IMR-90 (cell line): ENCODE measurements around the gene PDE11A. TPM values are rescaled to one million over a fixed set of nuclear protein-coding genes. Genes with fewer than 3 reads are reported as not detected.

Experiments used
- ATAC-seq: fragments of 200-7000 bp; cut with Tn5 transposase; 2 replicates; pipeline ENCODE4 v1.9.1; 2020; ENCODE audit warnings: low read depth, mild to moderate bottlenecking, moderate library complexity
- BruUV-seq: library from RNA; stranded (reverse); fragments of 400-500 nt; replicated peaks from 2 replicates; lab custom pipeline; 2021; lab: Mats Ljungman, UMichigan
- CTCF ChIA-PET: fragments of 300-600 bp; formaldehyde crosslinking; extraction: SDS; loops from one replicate; lab custom pipeline; 2021; ENCODE audit warnings: antibody characterized with exemption; lab: Yijun Ruan, JAX
- POLR2A ChIA-PET: fragments of 300-600 bp; sonication (Branson Sonifier 250); formaldehyde crosslinking; loops from one replicate; lab custom pipeline; 2022; ENCODE audit warnings: antibody characterized with exemption; ENCODE audit not compliant: unreplicated experiment; lab: Charles Lee
- DNase-seq: peaks from one replicate; pipeline ENCODE4 v3.0.0; 2013
- H2AFZ ChIP-seq: replicated peaks from 2 replicates; pipeline ENCODE3; 2013; ENCODE audit warnings: low read length, mild to moderate bottlenecking; ENCODE audit not compliant: poor library complexity
- H2AK5ac ChIP-seq: 2 replicates; pipeline ENCODE4 v1.6.1; 2013; ENCODE audit warnings: low read depth, low read length, inconsistent platforms
- H2AK9ac ChIP-seq: replicated peaks from 2 replicates; pipeline ENCODE3; 2013; ENCODE audit warnings: mild to moderate bottlenecking, low read depth, low read length, moderate library complexity; ENCODE audit not compliant: poor library complexity
- H2BK120ac ChIP-seq: 2 replicates; pipeline ENCODE4 v1.6.1; 2013; ENCODE audit warnings: low read depth, low read length, inconsistent platforms
- H2BK15ac ChIP-seq: 3 replicates; pipeline ENCODE4 v1.6.1; 2013; ENCODE audit warnings: low read depth, low read length, inconsistent platforms
- H2BK20ac ChIP-seq: 2 replicates; pipeline ENCODE4 v1.6.1; 2013; ENCODE audit warnings: low read depth, mild to moderate bottlenecking, inconsistent platforms, low read length, moderate library complexity
- H2BK5ac ChIP-seq: 2 replicates; pipeline ENCODE4 v1.6.1; 2013; ENCODE audit warnings: mild to moderate bottlenecking, low read depth, low read length, inconsistent platforms; ENCODE audit not compliant: poor library complexity, severe bottlenecking
- H3K14ac ChIP-seq: replicated peaks from 2 replicates; pipeline ENCODE4 v1.6.1; 2013; ENCODE audit warnings: low read depth, low read length, inconsistent platforms
- H3K18ac ChIP-seq: 2 replicates; pipeline ENCODE4 v1.6.1; 2013; ENCODE audit warnings: low read depth, low read length, control low read depth
- H3K23ac ChIP-seq: 2 replicates; pipeline ENCODE4 v1.6.1; 2013; ENCODE audit warnings: low read depth, low read length, inconsistent platforms
- H3K27ac ChIP-seq: 2 replicates; pipeline ENCODE4 v1.5.1; 2013; ENCODE audit warnings: mild to moderate bottlenecking, control low read depth, low read length; ENCODE audit not compliant: insufficient read depth
- H3K27me3 ChIP-seq: 2 replicates; pipeline ENCODE4 v1.6.1; 2013; ENCODE audit warnings: low read length; ENCODE audit not compliant: control insufficient read depth, insufficient read depth
- H3K36me3 ChIP-seq: 2 replicates; pipeline ENCODE4 v1.6.1; 2013; ENCODE audit warnings: low read length, mixed read lengths; ENCODE audit not compliant: control insufficient read depth, insufficient read depth
- H3K4ac ChIP-seq: 2 replicates; pipeline ENCODE4 v1.6.1; 2013; ENCODE audit warnings: low read depth, low read length, inconsistent platforms
- H3K4me1 ChIP-seq: 2 replicates; pipeline ENCODE4 v1.6.1; 2013; ENCODE audit warnings: low read length, mixed read lengths; ENCODE audit not compliant: control insufficient read depth, insufficient read depth
- H3K4me2 ChIP-seq: 2 replicates; pipeline ENCODE4 v1.6.1; 2013; ENCODE audit warnings: low read depth, mild to moderate bottlenecking, control low read depth, low read length, moderate library complexity
- H3K4me3 ChIP-seq: 2 replicates; pipeline ENCODE4 v1.5.1; 2013; ENCODE audit warnings: low read depth, mild to moderate bottlenecking, control low read depth, low read length, moderate library complexity; ENCODE audit not compliant: insufficient read depth
- H3K56ac ChIP-seq: 2 replicates; pipeline ENCODE4 v1.6.1; 2013; ENCODE audit warnings: low read length, inconsistent platforms; ENCODE audit not compliant: insufficient read depth; ENCODE audit errors: extremely low read depth
- H3K79me1 ChIP-seq, 2 experiments: 2 replicates each; pipeline ENCODE4 v1.6.1; 2013; ENCODE audit warnings: low read length in 2 of 2, inconsistent platforms in 1 of 2, low read depth in 1 of 2
- H3K9ac ChIP-seq: 2 replicates; pipeline ENCODE4 v1.6.1; 2013; ENCODE audit warnings: low read depth, low read length, control low read depth
- H3K9me1 ChIP-seq: 2 replicates; pipeline ENCODE4 v1.6.1; 2013; ENCODE audit warnings: low read length, inconsistent platforms; ENCODE audit not compliant: insufficient read depth
- H3K9me3 ChIP-seq: 2 replicates; pipeline ENCODE4 v1.6.1; 2013; ENCODE audit warnings: low read length; ENCODE audit not compliant: control insufficient read depth, insufficient read depth
- H4K20me1 ChIP-seq: 2 replicates; pipeline ENCODE4 v1.6.1; 2013; ENCODE audit warnings: low read length, inconsistent platforms; ENCODE audit not compliant: insufficient read depth
- H4K5ac ChIP-seq: 2 replicates; pipeline ENCODE4 v1.6.1; 2013; ENCODE audit warnings: mild to moderate bottlenecking, low read depth, low read length, control low read depth
- H4K8ac ChIP-seq, 2 experiments: 2 replicates each; pipeline ENCODE4 v1.6.1; 2013; ENCODE audit warnings: low read depth in 2 of 2, low read length in 2 of 2, control low read depth in 1 of 2, inconsistent platforms in 1 of 2
- H4K91ac ChIP-seq: 2 replicates; pipeline ENCODE4 v1.6.1; 2013; ENCODE audit warnings: low read depth, low read length, inconsistent platforms; ENCODE audit not compliant: insufficient read depth
- CEBPB ChIP-seq: IDR thresholded peaks from 2 replicates; pipeline ENCODE4 v1.6.1; 2012; ENCODE audit warnings: low read depth, low read length, improper control_type of control experiment
- CHD1 ChIP-seq: IDR thresholded peaks from 2 replicates; pipeline ENCODE4 v1.6.1; 2012; ENCODE audit warnings: low read depth, low read length, improper control_type of control experiment
- MAFK ChIP-seq: IDR thresholded peaks from 2 replicates; pipeline ENCODE4 v1.6.1; 2012; ENCODE audit warnings: low read depth, low read length, improper control_type of control experiment
- MXI1 ChIP-seq: IDR thresholded peaks from 2 replicates; pipeline ENCODE4 v1.6.1; 2012; ENCODE audit warnings: low read depth, mild to moderate bottlenecking, low read length, moderate library complexity, borderline replicate concordance
- RAD21 ChIP-seq: IDR thresholded peaks from 2 replicates; pipeline ENCODE4 v1.6.1; 2012; ENCODE audit warnings: low read length, improper control_type of control experiment
- RFX5 ChIP-seq: IDR thresholded peaks from 2 replicates; pipeline ENCODE4 v1.8.0; 2012; ENCODE audit warnings: low read depth, mild to moderate bottlenecking, low read length, moderate library complexity
- WGBS, 2 experiments: methylation state at CpG; one replicate each; pipeline versions ENCODE4 v1.1.5 to v1.1.7; 2013; ENCODE audit warnings: missing lambda C conversion rate in 2 of 2; ENCODE audit not compliant: insufficient read length in 1 of 2; ENCODE audit errors: extremely low coverage in 2 of 2; 5-methylcytosine and 5-hydroxymethylcytosine counted together
- dilution Hi-C: fragments of 300-500 bp; cut with HindIII; formaldehyde crosslinking; loops from one replicate; pipeline ENCODE4 v1.14.3; 2018; ENCODE audit warnings: low sequenced_read_pairs; ENCODE audit not compliant: unreplicated experiment
- in situ Hi-C: fragments of 300-500 bp; cut with MboI; formaldehyde crosslinking; loops from 3 replicates; pipeline ENCODE4 v1.14.3; 2019; ENCODE audit warnings: low sequenced_read_pairs, inconsistent platforms, mixed read lengths
- intact Hi-C: fragments of 100-400 bp; cut with micrococcal nuclease; formaldehyde crosslinking; loops from 2 replicates; pipeline ENCODE4 v1.10.0; 2022
- polyA plus RNA-seq, 3 experiments: library from polyadenylated mRNA; depleted of rRNA; stranded (reverse); fragments of >200 nt; gene quantifications; 2 replicates each; pipeline ENCODE4 v1.2.3, GENCODE V29; 2012; ENCODE audit warnings: low replicate concordance in 1 of 3
- total RNA-seq: library from RNA; depleted of rRNA; stranded (reverse); fragments of >200 nt; gene quantifications from 2 replicates; pipeline ENCODE4 v1.2.3, GENCODE V29; 2012
- TF ChIP-seq, protein P1 (sequence below): conservative IDR thresholded peaks from 2 replicates; pipeline ENCODE4 v1.5.1; 2012; ENCODE audit warnings: mild to moderate bottlenecking, low read depth, low read length, improper control_type of control experiment

PDE11A gene
- total and polyA plus RNA-seq, 2 of the 4 experiments (the other 2 are of a cell fraction) = 0.21 to 0.72 TPM

- H3K4ac ChIP-seq = no peak overlapping the region
- no peak overlapping the region for H3K4me2 ChIP-seq
- H3K23ac ChIP-seq = no peak overlapping the region
- H4K20me1 ChIP-seq = no peaks in the 10 kb centered on the region
- no peaks in the 10 kb centered on the region for H3K9me1 ChIP-seq
- POLR2A ChIA-PET = no interaction called here
- intact Hi-C loops = no loop called here
- H4K5ac ChIP-seq = no peak overlapping the region
- no peak overlapping the region for H3K18ac ChIP-seq
- H3K27ac ChIP-seq = no peak overlapping the region
- no peaks in the 10 kb centered on the region for H3K9me3 ChIP-seq
- WGBS, 2 experiments = no CpG with 5 or more reads among the region's 2 CpGs
- no peak overlapping the region for H4K91ac ChIP-seq
- no peaks in the 10 kb centered on the region for H3K79me1 ChIP-seq
- ATAC-seq = no peak
- no peak overlapping the region for H3K56ac ChIP-seq
- TF ChIP-seq MAFK (no peak), RFX5 (no peak), RAD21 (no peak), CEBPB (no peak), CHD1 (no peak), MXI1 (no peak)
- TF ChIP-seq, protein P1, sequence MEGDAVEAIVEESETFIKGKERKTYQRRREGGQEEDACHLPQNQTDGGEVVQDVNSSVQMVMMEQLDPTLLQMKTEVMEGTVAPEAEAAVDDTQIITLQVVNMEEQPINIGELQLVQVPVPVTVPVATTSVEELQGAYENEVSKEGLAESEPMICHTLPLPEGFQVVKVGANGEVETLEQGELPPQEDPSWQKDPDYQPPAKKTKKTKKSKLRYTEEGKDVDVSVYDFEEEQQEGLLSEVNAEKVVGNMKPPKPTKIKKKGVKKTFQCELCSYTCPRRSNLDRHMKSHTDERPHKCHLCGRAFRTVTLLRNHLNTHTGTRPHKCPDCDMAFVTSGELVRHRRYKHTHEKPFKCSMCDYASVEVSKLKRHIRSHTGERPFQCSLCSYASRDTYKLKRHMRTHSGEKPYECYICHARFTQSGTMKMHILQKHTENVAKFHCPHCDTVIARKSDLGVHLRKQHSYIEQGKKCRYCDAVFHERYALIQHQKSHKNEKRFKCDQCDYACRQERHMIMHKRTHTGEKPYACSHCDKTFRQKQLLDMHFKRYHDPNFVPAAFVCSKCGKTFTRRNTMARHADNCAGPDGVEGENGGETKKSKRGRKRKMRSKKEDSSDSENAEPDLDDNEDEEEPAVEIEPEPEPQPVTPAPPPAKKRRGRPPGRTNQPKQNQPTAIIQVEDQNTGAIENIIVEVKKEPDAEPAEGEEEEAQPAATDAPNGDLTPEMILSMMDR = no peak
- H3K14ac ChIP-seq = no peak overlapping the region
- H3K36me3 ChIP-seq = no peaks in the 10 kb centered on the region
- H3K27me3 ChIP-seq = no peaks in the 10 kb centered on the region
- H4K8ac ChIP-seq = no peak overlapping the region
- CTCF ChIA-PET = no interaction called here
- no TSS peak for BruUV-seq
- no peak overlapping the region for H2AFZ ChIP-seq
- DNase-seq = no peak
- H2AK5ac ChIP-seq = no peak overlapping the region
- H3K9ac ChIP-seq = no peak overlapping the region
- H2BK15ac ChIP-seq = no peak overlapping the region
- H2BK5ac ChIP-seq = no peak overlapping the region
- no peak overlapping the region for H3K4me3 ChIP-seq
- in situ Hi-C loops = no loop called here
- no peak overlapping the region for H2BK20ac ChIP-seq
- dilution Hi-C loops = no loop called here
- no peaks in the 10 kb centered on the region for H3K4me1 ChIP-seq
- no peak overlapping the region for H2BK120ac ChIP-seq
- H2AK9ac ChIP-seq = no peak overlapping the region
Measured at GRCh38 chr2:177929662-177930522, 142.7 kb downstream of the PDE11A start.
